ENCODE data around the gene PARS2. TPM values are rescaled to one million over a fixed set of nuclear protein-coding genes. Genes with fewer than 3 reads are reported as not detected.

Gene PARS2
- total RNA-seq, 1 donor from 2014 or later, result 7.1 TPM

- no peaks in the 10 kb centered on the region for H3K9me3 Mint-ChIP-seq
- H3K27ac Mint-ChIP-seq (ENCODE audit: unreplicated experiment), result peak overlapping the region; percentile 71
- H3K27me3 Mint-ChIP-seq (ENCODE audit: low read depth), result peaks cover 24% of the 10 kb centered on the region
- no peak for TF ChIP-seq CTCF (conservative IDR thresholded peaks at IDR 0.05)
- DNase-seq (ENCODE audit: low read depth, low spot score), result no peak
- no peak overlapping the region for H3K4me3 Mint-ChIP-seq
- peaks cover 5% of the 10 kb centered on the region for H3K4me1 Mint-ChIP-seq
- H3K36me3 Mint-ChIP-seq (ENCODE audit: low read depth), result no peaks in the 10 kb centered on the region
These were observed 28.5 kb upstream of the PARS2 start for GRCh38 chr1:54792686-54793282.

GRCh38 chr1:54791880-54792522, 27.7 kb upstream of the PARS2 start:
- H3K27ac Mint-ChIP-seq (ENCODE audit: unreplicated experiment), result peak overlapping the region; percentile 71
- no peak overlapping the region for H3K4me3 Mint-ChIP-seq
- no peaks in the 10 kb centered on the region for H3K9me3 Mint-ChIP-seq
- peak; percentile 75 for TF ChIP-seq CTCF (conservative IDR thresholded peaks at IDR 0.05)
- peaks cover 5% of the 10 kb centered on the region for H3K4me1 Mint-ChIP-seq
- peaks cover 22% of the 10 kb centered on the region for H3K27me3 Mint-ChIP-seq (ENCODE audit: low read depth)
- DNase-seq (ENCODE audit: low read depth, low spot score), result peak; percentile 54
- no peaks in the 10 kb centered on the region for H3K36me3 Mint-ChIP-seq (ENCODE audit: low read depth)

- peak overlapping the region; percentile 12 for H3K27ac Mint-ChIP-seq (ENCODE audit: unreplicated experiment)
- H3K4me1 Mint-ChIP-seq, result peaks cover 5% of the 10 kb centered on the region
- no peak for TF ChIP-seq CTCF (conservative IDR thresholded peaks at IDR 0.05)
- H3K27me3 Mint-ChIP-seq (ENCODE audit: low read depth), result peaks cover 27% of the 10 kb centered on the region
- DNase-seq (ENCODE audit: low read depth, low spot score), result no peak
- H3K36me3 Mint-ChIP-seq (ENCODE audit: low read depth), result no peaks in the 10 kb centered on the region
- no peaks in the 10 kb centered on the region for H3K9me3 Mint-ChIP-seq
- no peak overlapping the region for H3K4me3 Mint-ChIP-seq
These were observed 24.1 kb upstream of the PARS2 start for GRCh38 chr1:54788459-54788858.

- Mint-ChIP-seq H3K4me1 (peaks cover 3% of the 10 kb centered on the region), H3K27me3 (ENCODE audit: low read depth) (peaks cover 32% of the 10 kb centered on the region), H3K36me3 (ENCODE audit: low read depth) (no peaks in the 10 kb centered on the region), H3K9me3 (no peaks in the 10 kb centered on the region), H3K4me3 (no peak overlapping the region), H3K27ac (ENCODE audit: unreplicated experiment) (no peak overlapping the region)
- no peak for TF ChIP-seq CTCF (conservative IDR thresholded peaks at IDR 0.05)
- DNase-seq (ENCODE audit: low read depth, low spot score), result no peak
These were observed 23.3 kb upstream of the PARS2 start for GRCh38 chr1:54787604-54788003.

- Mint-ChIP-seq H3K27ac (ENCODE audit: unreplicated experiment) (no peak overlapping the region), H3K4me3 (no peak overlapping the region), H3K9me3 (no peaks in the 10 kb centered on the region), H3K4me1 (no peaks in the 10 kb centered on the region), H3K27me3 (ENCODE audit: low read depth) (peaks cover 40% of the 10 kb centered on the region), H3K36me3 (ENCODE audit: low read depth) (no peaks in the 10 kb centered on the region)
- no peak for DNase-seq (ENCODE audit: low read depth, low spot score)
- TF ChIP-seq CTCF (conservative IDR thresholded peaks at IDR 0.05), result no peak
These were observed 22.5 kb upstream of the PARS2 start for GRCh38 chr1:54786778-54787177.
